GM20000 (cell line): ENCODE results near the gene TBCEL.

ENCODE experiments used
- DNase-seq: peaks from one replicate; pipeline ENCODE4 v3.0.0; 2012; ENCODE audit warnings: low spot score
- CTCF ChIP-seq: IDR thresholded peaks from 2 replicates; pipeline ENCODE4 v1.5.1; 2012; ENCODE audit warnings: mild to moderate bottlenecking, control low read depth; ENCODE audit errors: extremely low read depth, missing control alignments

Gene TBCEL

GRCh38 chr11:121023848-121024751 lies at the start of gene TBCEL:
Gene TBCEL, plus strand, starts transcription at chr11:121024102. Its CDS starts 21,589 bp downstream, at chr11:121045691.
- DNase-seq = peak; percentile 99
- no peak for TF ChIP-seq CTCF

GRCh38 chr11:120974466-120974865 lies 49.4 kb upstream of the TBCEL start:
- DNase-seq = no peak
- TF ChIP-seq CTCF = no peak

- no peak for TF ChIP-seq CTCF
- no peak for DNase-seq
Observed at GRCh38 chr11:120974965-120975364, 48.9 kb upstream of the TBCEL start.

- no peak for DNase-seq
- TF ChIP-seq CTCF = no peak
Observed at GRCh38 chr11:120977266-120978137, 46.4 kb upstream of the TBCEL start.

- TF ChIP-seq CTCF = no peak
- no peak for DNase-seq
Observed at GRCh38 chr11:120978701-120979100, 45.2 kb upstream of the TBCEL start.

- peak; percentile 67 for DNase-seq
- TF ChIP-seq CTCF = no peak
Observed at GRCh38 chr11:120985718-120986569, 38.0 kb upstream of the TBCEL start.
